SH-SY5Y (cell line): ENCODE data around the gene FCN1.

ENCODE experiments used
- GATA2 ChIP-seq: IDR thresholded peaks from 2 replicates; pipeline ENCODE4 v1.6.1; 2011; ENCODE audit warnings: mild to moderate bottlenecking, low read depth, low read length
- GATA3 ChIP-seq: IDR thresholded peaks from 2 replicates; pipeline ENCODE4 v1.6.1; 2011; ENCODE audit warnings: low read depth, mild to moderate bottlenecking, low read length, moderate library complexity

GRCh38 chr9:134914501-134914834 is 3.2 kb downstream of the FCN1 start:
- TF ChIP-seq GATA2 (no peak), GATA3 (no peak)
